ENCODE measurements around the gene CACNB2.

DNA sequence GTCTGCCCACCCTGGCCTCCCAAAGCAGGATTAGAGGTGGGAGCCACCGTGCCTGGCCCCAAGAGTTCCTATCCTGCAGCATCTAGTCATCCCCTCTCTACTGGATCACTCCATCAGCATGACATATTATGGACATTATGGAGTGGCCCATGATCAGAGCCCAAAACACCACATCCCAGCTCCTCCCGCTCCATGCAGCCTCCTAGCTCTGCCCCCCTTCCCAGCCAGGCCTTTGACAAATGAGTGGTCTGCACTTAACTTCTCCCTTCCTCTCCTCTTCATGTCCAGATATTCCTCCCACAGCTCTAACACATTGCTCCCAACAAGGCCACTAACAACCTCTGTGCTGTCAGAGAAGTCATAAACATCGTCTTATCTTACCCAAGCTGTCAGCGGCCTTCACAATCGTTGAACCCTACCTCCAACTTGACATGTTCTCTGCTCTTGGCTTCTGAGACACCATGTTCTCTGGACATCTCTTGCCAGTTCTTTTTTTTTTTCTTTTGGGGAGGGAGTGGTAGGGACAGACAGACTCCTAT lies 323.5 kb downstream of the CACNB2 start:
- TF ChIP-seq, protein P1, sequence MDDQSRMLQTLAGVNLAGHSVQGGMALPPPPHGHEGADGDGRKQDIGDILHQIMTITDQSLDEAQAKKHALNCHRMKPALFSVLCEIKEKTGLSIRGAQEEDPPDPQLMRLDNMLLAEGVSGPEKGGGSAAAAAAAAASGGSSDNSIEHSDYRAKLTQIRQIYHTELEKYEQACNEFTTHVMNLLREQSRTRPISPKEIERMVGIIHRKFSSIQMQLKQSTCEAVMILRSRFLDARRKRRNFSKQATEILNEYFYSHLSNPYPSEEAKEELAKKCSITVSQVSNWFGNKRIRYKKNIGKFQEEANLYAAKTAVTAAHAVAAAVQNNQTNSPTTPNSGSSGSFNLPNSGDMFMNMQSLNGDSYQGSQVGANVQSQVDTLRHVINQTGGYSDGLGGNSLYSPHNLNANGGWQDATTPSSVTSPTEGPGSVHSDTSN (IDR thresholded peaks at IDR 0.05): no peak
- TF ChIP-seq, protein P2, sequence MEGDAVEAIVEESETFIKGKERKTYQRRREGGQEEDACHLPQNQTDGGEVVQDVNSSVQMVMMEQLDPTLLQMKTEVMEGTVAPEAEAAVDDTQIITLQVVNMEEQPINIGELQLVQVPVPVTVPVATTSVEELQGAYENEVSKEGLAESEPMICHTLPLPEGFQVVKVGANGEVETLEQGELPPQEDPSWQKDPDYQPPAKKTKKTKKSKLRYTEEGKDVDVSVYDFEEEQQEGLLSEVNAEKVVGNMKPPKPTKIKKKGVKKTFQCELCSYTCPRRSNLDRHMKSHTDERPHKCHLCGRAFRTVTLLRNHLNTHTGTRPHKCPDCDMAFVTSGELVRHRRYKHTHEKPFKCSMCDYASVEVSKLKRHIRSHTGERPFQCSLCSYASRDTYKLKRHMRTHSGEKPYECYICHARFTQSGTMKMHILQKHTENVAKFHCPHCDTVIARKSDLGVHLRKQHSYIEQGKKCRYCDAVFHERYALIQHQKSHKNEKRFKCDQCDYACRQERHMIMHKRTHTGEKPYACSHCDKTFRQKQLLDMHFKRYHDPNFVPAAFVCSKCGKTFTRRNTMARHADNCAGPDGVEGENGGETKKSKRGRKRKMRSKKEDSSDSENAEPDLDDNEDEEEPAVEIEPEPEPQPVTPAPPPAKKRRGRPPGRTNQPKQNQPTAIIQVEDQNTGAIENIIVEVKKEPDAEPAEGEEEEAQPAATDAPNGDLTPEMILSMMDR (IDR thresholded peaks at IDR 0.05): no peak
- TF ChIP-seq, protein P3, sequence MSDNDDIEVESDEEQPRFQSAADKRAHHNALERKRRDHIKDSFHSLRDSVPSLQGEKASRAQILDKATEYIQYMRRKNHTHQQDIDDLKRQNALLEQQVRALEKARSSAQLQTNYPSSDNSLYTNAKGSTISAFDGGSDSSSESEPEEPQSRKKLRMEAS (IDR thresholded peaks at IDR 0.05): no peak
- TF ChIP-seq EP300 (IDR thresholded peaks at IDR 0.05): no peak

Data from A549 (cell line).